GM12891 (cell line): ENCODE measurements around the gene NUMA1.
A peak's percentile ranks its signal among the peaks of the same experiment; 100 is the strongest.

Experiments used
- POLR2A ChIP-seq: IDR thresholded peaks from 2 replicates; pipeline ENCODE4 v1.6.1; 2011; ENCODE audit warnings: low read depth, low read length, control low read depth
- POLR2AphosphoS5 ChIP-seq: IDR thresholded peaks from 2 replicates; pipeline ENCODE4 v1.6.1; 2011; ENCODE audit warnings: low read depth, low read length, control low read depth
- SPI1 ChIP-seq: IDR thresholded peaks from 2 replicates; pipeline ENCODE4 v1.6.1; 2011; ENCODE audit warnings: low read depth, low read length, control low read depth
- TAF1 ChIP-seq: IDR thresholded peaks from 2 replicates; pipeline ENCODE4 v1.6.1; 2011; ENCODE audit warnings: low read depth, low read length, control low read depth

- TF ChIP-seq POLR2AphosphoS5 (no peak), POLR2A (no peak), SPI1 (0 out of 2 replicates have a peak, but pooled peaks have one; percentile 6), TAF1 (no peak)
These were observed 88.1 kb downstream of the NUMA1 start for GRCh38 chr11:71992136-71992730.
